Measurements from ENCODE around the gene MYO1E. TPM values are rescaled to one million over a fixed set of nuclear protein-coding genes. Genes with fewer than 3 reads are reported as not detected.
"Not testable (repeated sequence)": the region's sequence is repeated elsewhere in the genome, so short reads cannot be mapped to it uniquely, and the experiment has no call there.

MYO1E gene
- total and polyA plus RNA-seq, 2 donors from 2014 or later, result 41.9 to 198 TPM

DNA sequence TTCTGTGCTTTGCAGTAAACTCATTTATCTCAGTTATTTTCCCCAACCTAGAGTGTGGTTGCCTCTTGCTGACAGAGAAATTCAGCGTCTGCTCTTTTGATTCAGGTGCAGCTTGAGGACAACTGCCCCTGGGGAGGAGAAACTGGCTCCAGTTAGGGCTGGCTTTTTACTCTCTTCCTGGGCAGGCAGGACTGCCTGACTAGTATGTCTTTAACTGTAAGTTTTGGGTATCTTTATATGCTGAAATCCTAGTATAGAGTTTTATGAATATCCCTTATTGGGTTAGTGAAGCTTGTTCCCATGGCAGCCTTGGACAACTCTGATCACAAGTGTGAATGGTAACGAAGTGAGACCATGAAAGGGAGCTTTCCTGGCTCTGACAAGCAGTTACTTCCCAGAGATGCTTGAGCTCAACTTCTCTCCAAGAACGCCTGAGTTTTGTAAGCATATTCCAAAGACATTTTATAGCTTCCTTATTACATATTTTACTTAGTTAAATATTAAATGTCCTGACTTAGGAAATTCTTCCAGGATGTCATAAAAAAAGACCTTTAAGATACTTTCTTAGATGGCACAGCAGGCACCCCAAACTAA is 240.6 kb downstream of the MYO1E start:
- TF ChIP-seq, protein P1, sequence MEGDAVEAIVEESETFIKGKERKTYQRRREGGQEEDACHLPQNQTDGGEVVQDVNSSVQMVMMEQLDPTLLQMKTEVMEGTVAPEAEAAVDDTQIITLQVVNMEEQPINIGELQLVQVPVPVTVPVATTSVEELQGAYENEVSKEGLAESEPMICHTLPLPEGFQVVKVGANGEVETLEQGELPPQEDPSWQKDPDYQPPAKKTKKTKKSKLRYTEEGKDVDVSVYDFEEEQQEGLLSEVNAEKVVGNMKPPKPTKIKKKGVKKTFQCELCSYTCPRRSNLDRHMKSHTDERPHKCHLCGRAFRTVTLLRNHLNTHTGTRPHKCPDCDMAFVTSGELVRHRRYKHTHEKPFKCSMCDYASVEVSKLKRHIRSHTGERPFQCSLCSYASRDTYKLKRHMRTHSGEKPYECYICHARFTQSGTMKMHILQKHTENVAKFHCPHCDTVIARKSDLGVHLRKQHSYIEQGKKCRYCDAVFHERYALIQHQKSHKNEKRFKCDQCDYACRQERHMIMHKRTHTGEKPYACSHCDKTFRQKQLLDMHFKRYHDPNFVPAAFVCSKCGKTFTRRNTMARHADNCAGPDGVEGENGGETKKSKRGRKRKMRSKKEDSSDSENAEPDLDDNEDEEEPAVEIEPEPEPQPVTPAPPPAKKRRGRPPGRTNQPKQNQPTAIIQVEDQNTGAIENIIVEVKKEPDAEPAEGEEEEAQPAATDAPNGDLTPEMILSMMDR (IDR thresholded peaks at IDR 0.05; ENCODE audit: borderline replicate concordance, extremely low read depth, insufficient read depth), result no peak
- Histone ChIP-seq H3K9ac (ENCODE audit: low read length in 3 of 3) (no peak overlapping the region), H3K4me1 (ENCODE audit: control insufficient read depth in 2 of 3, insufficient read depth in 2 of 3, low read depth in 1 of 3, low read length in 3 of 3) (no peaks in the 10 kb centered on the region), H3K27ac (ENCODE audit: low read depth in 2 of 2, low read length in 2 of 2) (no peak overlapping the region), H3K27me3 (ENCODE audit: control insufficient read depth, insufficient read depth, low read length) (no peaks in the 10 kb centered on the region), H3K4me3 (ENCODE audit: low read length in 3 of 3) (no peak overlapping the region), H3K9me3 (ENCODE audit: control insufficient read depth in 2 of 3, insufficient read depth in 1 of 3, low read length in 3 of 3) (peaks cover 0 to 3% (median 0%) of the 10 kb centered on the region in 3 donors), H3K36me3 (ENCODE audit: control insufficient read depth in 2 of 3, insufficient read depth in 3 of 3, low read length in 3 of 3) (peaks cover 3 to 8% (median 7%) of the 10 kb centered on the region in 3 donors)
- DNase-seq (no peak), FAIRE-seq (no peak)
- intact Hi-C loops (cut with DNase I), result no loop called here

DNA sequence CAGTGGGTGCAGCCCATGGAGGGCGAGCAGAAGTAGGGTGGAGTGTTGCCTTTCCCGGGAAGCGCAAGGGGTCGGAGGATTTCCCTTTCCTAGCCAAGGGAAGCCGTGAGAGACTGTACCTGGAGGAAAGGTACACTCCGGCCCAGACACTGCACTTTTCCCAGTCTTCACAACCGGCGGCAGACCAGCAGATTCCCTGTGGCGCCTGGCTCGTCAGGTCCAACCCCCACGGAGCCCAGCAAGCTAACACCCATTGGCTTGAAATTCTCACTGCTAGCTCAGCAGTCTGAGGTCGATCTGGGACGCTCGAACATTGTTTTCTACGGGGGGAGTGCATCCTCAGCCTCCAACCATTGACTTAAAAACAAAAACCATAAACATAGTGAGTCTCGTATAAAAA is 241.2 kb downstream of the MYO1E start:
- Histone ChIP-seq H3K27ac (ENCODE audit: low read depth in 2 of 2, low read length in 2 of 2) (no peak overlapping the region), H3K9me3 (ENCODE audit: control insufficient read depth in 2 of 3, insufficient read depth in 1 of 3, low read length in 3 of 3) (peaks cover 0 to 5% (median 0%) of the 10 kb centered on the region in 3 donors), H3K27me3 (ENCODE audit: control insufficient read depth, insufficient read depth, low read length) (no peaks in the 10 kb centered on the region), H3K9ac (ENCODE audit: low read length in 3 of 3) (no peak overlapping the region), H3K36me3 (ENCODE audit: control insufficient read depth in 2 of 3, insufficient read depth in 3 of 3, low read length in 3 of 3) (peaks cover 3 to 7% (median 6%) of the 10 kb centered on the region in 3 donors), H3K4me3 (ENCODE audit: low read length in 3 of 3) (no peak overlapping the region), H3K4me1 (ENCODE audit: control insufficient read depth in 2 of 3, insufficient read depth in 2 of 3, low read depth in 1 of 3, low read length in 3 of 3) (no peaks in the 10 kb centered on the region)
- TF ChIP-seq, protein P1 (IDR thresholded peaks at IDR 0.05; ENCODE audit: borderline replicate concordance, extremely low read depth, insufficient read depth), result no peak
- DNase-seq (no peak), FAIRE-seq (no peak)
- intact Hi-C loops (cut with DNase I), result no loop called here

DNA sequence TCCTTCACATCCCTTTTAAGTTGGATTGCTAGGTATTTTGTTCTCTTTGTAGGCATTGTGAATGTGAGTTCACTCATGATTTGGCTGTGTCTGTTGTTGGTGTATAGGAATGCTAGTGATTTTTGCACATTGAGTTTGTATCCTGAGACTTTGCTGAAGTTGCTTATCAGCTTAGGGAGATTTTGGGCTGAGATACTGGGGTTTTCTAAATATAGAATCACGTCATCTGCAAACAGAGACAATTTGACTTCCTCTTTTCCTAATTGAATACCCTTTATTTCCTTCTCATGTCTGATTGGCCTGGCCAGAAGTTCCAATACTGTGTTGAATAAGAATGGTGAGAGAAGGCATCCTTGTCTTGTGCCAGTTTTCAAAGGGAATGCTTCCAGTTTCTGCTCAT is 245.4 kb downstream of the MYO1E start:
- H3K27me3 ChIP-seq (ENCODE audit: control insufficient read depth, insufficient read depth, low read length); intact Hi-C loops (cut with DNase I); FAIRE-seq: not testable (repeated sequence)

DNA sequence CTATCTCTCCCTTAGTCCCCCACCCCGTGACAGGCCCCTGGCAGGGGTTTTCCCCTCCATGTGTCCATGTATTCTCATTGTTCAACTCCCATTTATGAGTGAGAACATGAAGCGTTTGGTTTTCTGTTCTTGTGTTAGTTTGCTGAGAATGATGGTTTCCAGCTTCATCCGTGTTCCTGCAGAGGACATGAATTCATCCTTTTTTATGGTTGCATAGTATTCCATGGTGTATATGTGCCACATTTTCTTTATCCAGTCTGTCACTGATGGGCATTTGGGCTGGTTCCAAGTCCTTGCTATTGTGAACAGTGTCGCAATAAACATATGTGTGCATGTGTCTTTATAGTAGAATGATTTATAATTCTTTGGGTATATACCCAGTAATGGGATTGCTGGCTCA is 247.0 kb downstream of the MYO1E start:
- FAIRE-seq; DNase-seq; intact Hi-C loops (cut with DNase I): not testable (repeated sequence)

More for the DNA sequence above, 245.4 kb downstream of the MYO1E start:
- not testable (repeated sequence) for H3K4me1 ChIP-seq (ENCODE audit: control insufficient read depth in 2 of 3, insufficient read depth in 2 of 3, low read depth in 1 of 3, low read length in 3 of 3); H3K4me3 ChIP-seq (ENCODE audit: low read length in 3 of 3); H3K36me3 ChIP-seq (ENCODE audit: control insufficient read depth in 2 of 3, insufficient read depth in 3 of 3, low read length in 3 of 3); H3K9me3 ChIP-seq (ENCODE audit: control insufficient read depth in 2 of 3, insufficient read depth in 1 of 3, low read length in 3 of 3); H3K9ac ChIP-seq (ENCODE audit: low read length in 3 of 3); DNase-seq; H3K27ac ChIP-seq (ENCODE audit: low read depth in 2 of 2, low read length in 2 of 2)

More for the DNA sequence above, 247.0 kb downstream of the MYO1E start:
- H3K36me3 ChIP-seq (ENCODE audit: control insufficient read depth in 2 of 3, insufficient read depth in 3 of 3, low read length in 3 of 3); H3K4me3 ChIP-seq (ENCODE audit: low read length in 3 of 3); H3K9ac ChIP-seq (ENCODE audit: low read length in 3 of 3); H3K4me1 ChIP-seq (ENCODE audit: control insufficient read depth in 2 of 3, insufficient read depth in 2 of 3, low read depth in 1 of 3, low read length in 3 of 3); H3K27ac ChIP-seq (ENCODE audit: low read depth in 2 of 2, low read length in 2 of 2); H3K9me3 ChIP-seq (ENCODE audit: control insufficient read depth in 2 of 3, insufficient read depth in 1 of 3, low read length in 3 of 3); H3K27me3 ChIP-seq (ENCODE audit: control insufficient read depth, insufficient read depth, low read length): not testable (repeated sequence)

Data from kidney (tissue), 14 donors.